Right lobe of liver (tissue), 4 donors: Measurements from ENCODE around the gene ABL2.

Source experiments
- CTCF ChIP-seq, 4 donors: fragments of 200-600 bp in 3 of 4; fragments of 450-650 bp in 1 of 4; IDR thresholded peaks; one replicate each; pipeline versions ENCODE4 v1.5.1 to v1.8.0; 2016 to 2022; ENCODE audit warnings: antibody characterized with exemption in 4 of 4, mild to moderate bottlenecking in 2 of 4
- POLR2A ChIP-seq: fragments of 450-650 bp; IDR thresholded peaks from one replicate; pipeline ENCODE4 v1.6.1; 2017; ENCODE audit warnings: antibody characterized with exemption, mild to moderate bottlenecking
- donor health status: DM: no; HTN: no; CAD: no.
- donor health status: DM: no; HTN: no; CAD: no.
- donor health status: DM: no; HTN: yes; CAD: no.

DNA sequence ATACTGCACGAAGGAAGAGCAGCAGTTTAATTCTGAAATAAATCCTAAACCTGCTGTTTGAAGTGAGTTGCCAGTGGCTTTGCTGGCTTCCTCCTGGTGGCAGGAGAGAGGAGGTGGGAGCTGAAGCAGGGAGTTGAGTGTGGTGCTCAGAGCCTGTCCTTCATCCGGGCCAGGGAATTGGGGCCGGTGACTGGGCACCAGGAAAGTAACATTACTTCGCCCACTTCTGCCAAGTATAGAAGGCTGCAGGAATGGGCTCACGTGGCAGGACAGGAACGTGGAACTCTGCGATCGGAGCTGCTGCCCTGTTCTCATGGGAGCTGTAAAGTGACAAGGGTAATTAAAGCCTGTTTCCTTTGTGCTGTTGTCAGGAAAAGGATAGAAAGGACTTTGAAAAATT is 139.0 kb downstream of the ABL2 start:
- TF ChIP-seq POLR2A (no peak), CTCF (IDR thresholded peaks at IDR 0.05) (no peak)
